ENCODE data around the gene BTBD2.
"Not testable (repeated sequence)": the region's sequence is repeated elsewhere in the genome, so short reads cannot be mapped to it uniquely, and the experiment has no call there.

Gene BTBD2

DNA sequence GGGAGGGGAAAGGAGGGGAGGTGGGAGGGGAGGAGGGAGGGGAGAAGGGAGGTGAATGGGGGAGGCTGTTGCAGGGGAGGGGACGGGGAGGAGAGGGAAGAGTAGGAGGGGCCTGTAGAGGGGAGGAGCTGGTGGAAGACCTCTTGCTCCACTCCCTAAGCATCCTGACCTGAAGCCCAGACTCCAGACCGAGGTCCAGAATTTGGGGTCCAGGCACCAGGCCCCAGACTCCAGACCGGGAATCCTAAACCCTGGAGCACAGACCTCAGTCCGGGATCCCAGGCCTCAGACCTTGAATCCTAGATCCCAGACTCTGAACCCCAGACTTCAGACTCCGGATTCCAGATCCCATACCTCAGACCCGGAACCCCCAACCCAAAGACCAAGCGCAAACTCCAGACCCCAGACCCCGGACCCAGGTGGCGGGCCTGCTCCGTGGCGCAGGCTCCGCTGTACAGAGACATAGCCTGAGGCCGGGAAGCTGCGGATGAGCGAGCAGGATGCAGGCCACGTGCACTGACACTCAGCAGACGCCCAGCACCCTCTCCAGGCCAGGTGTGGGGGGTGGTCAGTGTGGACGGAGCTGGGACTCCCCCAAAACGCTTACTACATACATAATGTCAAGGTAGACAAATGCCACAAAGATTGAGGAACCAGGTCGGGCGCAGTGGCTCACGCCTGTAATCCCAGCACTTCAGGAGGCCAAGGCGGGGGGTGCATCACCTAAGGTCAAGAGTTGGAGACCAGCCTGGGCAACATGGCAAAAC is 710 bp upstream of the BTBD2 start:
- DNase-seq (ENCODE audit: low read depth in 1 of 2, low spot score in 1 of 2), result peak in 1 of 2 donors; percentile 32

DNA sequence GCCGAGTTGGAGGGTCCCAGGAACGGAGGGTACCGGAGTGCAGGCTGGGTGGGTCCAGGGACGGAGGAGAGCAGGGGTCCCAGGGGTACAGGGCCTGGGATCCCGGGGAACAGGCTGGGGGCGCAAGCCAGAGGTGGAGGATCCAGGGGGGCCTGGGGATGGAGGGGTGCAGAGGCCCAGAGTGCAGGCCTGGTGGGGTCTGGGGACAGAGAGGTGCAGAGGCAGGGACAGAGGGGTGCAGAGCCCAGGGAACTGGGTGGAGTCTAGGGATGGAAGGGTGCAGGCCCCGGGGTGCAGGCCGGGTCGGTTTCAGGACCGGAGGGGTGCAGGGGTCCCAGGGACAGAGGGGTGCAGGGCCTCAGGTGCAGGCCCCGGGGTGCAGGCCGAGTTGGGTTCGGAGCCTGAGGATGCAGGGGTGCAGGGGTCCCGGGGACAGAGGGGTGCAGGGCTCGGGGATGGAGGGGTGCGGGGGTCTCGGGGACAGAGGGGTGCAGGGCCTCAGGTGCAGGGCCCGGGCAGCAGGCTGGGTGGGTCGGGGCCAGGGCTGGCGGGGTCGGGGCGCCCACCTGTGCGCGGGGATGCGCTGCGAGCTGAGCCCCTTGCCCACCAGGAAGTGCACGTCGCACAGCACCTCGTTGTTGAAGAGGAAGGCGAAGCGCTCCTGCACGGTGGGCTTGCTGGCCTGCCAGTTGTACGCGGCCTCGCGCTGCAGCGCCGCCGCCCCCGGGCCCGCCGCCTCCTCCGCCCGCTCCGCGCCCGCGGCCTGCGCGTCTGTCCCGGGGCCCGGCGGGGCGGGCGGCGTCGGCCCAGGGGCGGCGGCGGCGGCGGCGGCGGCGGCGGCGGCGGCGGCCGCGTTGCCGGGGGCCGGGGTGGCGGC is 545 bp downstream of the BTBD2 start:
- DNase-seq (ENCODE audit: low read depth in 1 of 2, low spot score in 1 of 2), result no peak

DNA sequence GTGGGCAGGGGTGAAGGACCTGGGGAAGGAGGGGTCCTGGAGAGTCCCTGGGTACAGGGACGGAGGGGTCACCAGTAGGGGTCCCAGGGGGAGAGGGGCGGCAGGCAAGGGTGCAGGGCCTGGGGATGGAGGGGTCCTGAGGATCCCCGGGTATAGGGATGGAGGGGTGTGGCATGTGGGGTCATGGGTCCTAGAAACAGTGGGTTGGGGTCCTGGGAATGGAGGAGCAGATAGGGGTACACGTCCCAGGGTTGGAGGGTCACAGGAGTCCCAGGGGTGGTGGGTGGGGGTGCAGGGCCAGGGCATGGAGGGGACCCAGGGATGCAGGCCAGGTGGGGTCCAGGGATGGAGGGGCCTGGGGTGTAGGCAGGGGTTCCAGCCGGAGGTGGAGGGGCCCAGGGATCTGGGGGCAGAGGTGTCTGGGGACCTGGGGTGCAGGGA is 1.4 kb downstream of the BTBD2 start:
- no peak for DNase-seq (ENCODE audit: low read depth in 1 of 2, low spot score in 1 of 2)

DNA sequence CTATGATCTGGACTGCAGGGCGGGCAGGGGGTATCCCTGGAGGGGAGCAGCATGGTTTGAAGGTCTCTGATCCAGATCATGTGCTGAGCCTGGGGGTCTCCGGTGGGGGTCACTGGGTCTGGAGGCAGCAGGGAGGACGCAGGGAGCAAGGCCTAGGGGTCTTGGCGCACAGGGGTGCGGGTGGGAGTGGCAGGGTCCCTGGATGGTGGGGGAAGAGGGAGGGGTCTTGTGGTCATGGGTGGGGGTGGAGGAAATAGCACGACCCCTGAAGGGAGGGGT is 1.9 kb downstream of the BTBD2 start:
- DNase-seq (ENCODE audit: low read depth in 1 of 2, low spot score in 1 of 2), result no peak

DNA sequence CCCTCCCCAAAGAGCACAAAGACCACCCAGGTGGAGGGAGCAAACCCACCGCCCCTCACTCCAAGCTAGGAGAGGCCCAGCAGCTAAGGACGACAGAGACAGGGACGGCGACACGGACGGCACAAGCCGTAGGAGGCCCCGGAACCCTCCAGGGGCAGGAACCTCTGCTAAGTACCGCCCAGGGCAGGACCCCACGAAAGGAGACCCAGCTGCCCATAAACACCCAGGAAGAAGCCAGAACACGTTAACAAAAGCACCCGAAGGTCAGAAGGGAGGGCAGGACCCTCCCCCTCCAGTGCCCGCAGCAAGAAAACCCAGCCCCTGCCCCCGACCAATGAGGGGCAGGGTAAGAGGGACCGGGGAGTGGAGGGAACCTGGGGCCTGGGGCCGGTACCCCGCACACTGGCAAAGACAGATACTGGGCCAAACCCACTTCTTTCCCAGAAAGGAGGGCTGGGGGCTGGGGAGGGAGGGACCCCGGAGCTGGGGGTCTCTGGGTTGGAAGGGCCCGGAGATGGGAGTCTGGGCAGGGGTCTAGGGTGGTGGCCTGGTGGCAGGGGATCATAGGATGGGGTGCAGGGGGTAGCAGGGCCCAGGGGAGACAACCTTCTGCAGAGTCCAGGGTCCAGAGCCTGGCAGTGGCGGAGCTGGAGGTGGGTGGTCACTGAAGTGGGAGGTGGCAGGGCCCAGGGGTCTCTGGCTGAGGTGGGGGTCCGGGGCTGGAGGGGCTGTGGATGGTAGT is 2.4 kb downstream of the BTBD2 start:
- no peak for DNase-seq (ENCODE audit: low read depth in 1 of 2, low spot score in 1 of 2)

DNA sequence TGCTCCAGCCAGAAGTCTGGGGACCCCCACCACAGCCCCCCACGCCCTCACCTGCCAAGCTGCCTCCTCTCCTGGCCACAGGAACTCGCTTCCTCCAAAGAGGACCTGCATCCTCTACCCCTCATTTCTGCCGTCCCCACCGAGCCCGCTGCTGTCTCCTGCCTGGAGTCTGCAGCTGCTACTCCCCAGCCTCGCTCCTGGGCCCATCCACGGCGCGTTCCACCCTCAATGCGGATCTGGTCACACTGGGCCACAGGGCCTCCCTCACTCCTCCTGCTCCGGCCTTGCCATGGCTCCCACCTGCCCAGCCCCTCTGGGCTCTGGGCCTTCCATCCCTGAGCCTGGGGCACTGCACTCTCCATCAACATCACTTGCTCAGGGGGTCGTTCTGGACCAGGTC is 4.3 kb downstream of the BTBD2 start:
- no peak for DNase-seq (ENCODE audit: low read depth in 1 of 2, low spot score in 1 of 2)

DNA sequence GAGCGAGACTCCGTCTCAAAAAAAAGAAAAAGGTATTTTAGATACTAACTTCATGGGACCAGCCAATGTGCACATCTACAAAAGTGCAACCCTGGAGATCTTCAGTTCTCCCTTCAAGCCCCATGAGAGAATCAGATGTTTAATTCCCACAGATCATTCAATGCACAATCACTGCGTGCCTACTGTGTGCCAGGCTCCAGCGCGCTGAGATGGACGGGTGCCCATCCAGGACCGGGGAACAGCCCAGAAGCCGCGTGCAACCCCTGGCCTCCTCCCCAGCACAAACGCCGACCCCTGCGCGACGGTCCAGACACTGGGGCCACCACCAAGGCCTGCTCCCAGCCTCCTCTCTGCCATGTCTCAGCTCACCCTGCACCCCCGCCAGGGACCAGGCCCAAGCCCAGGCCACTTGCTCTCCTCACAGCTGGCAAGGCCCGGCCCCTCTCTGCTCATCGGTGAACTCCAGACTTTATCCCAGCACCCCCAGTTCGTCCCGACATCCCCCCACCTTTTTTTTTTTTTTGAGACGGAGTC is 5.3 kb downstream of the BTBD2 start:
- no peak for DNase-seq (ENCODE audit: low read depth in 1 of 2, low spot score in 1 of 2)

DNA sequence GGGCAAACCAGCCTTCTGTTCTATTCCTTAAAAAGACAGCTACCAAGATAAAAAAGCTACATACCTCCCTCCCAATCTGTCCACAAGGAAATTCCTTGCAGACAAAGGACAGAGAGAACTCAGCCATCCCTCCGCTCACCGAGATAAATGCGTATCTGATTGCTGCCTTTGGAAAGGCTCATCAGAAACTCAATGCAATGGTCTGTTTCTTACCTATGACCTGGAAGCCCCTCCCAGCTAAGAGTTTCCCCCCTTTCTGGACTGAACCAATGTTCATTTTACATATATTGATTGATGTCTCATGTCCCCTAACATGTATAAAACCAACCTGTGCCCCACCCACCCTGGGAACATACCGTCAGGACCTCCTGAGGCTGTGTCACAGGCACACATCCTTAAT is 11.6 kb downstream of the BTBD2 start:
- no peak for DNase-seq (ENCODE audit: low read depth in 1 of 2, low spot score in 1 of 2)

DNA sequence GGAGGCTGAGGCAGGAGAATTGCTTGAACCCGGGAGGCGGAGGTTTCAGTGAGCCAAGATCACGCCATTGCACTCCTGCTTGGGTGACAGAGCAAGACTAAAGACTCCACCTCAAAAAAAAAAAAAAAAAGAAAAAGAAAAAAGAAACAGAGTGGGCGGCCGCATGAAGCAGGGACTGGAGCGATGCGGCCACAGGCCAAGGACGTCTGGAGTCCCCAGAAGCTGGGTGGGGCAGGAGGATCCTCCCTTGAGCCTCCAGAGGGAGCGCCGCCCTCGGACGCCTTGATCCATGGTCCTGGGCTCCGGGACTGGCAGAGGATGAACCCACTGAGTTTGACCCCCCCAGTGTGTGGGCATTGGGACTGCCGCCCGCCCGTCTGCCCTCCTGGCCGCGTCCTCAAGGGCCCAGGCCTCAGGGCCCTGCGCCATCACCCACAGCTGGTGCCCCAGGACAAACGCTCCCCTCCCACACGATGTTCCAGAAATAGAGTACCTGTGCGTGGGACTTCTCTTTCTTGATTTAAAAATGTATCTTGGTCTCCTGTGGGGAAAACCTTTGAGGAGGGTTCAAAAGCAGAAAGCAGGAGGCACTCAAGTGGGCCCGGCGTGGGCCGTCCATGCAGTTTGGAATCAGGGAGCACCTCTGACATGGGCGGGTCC is 15.5 kb downstream of the BTBD2 start:
- DNase-seq (ENCODE audit: low read depth in 1 of 2, low spot score in 1 of 2), result no peak

DNA sequence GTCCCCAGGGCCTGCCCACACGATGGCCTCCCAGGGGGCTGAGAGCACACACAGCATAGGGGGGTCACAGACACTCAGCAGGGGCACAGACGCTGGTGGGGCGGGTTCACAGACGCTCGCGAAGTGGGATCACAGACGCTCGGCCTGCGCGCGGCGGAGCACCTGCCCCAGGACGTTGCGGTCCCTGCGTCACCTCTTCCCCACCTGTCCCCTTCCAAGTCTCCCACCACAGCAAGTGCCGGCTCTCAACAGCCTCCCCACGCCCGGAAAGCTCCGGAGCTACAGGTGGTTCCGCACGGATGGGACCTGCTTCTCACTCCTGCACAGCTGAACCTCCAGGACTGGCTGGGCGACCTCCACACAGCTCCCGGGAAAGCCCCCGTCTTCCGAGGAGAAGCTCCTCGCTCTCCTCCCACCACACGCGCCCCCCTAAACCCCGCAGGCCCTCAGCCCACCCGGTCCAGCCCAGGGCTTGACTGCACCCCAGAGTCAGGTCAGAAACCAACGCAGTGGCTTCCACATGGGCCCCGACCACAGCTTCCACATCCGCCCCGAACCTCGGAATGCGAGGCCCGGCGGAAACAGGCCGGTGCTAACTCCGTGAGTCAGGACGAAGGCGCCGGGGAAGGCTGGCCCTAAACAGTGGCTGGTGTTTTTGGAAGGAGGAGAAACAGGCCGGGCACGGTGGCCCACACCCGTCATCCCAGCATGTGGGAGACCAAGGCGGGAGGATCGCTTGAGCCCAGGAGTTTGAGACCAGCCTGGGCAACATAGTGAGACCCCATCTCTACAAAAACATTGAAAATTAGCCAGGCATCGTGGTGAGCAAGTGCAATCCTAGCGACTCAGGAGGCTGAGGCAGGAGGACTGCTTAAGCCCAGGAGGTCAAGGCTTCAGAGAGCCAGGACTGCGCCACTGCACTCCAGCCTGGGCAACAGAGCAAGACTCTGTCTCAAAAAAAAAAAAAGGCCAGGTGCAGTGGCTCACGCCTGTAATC is 16.5 kb downstream of the BTBD2 start:
- DNase-seq (ENCODE audit: low read depth in 1 of 2, low spot score in 1 of 2), result no peak

DNA sequence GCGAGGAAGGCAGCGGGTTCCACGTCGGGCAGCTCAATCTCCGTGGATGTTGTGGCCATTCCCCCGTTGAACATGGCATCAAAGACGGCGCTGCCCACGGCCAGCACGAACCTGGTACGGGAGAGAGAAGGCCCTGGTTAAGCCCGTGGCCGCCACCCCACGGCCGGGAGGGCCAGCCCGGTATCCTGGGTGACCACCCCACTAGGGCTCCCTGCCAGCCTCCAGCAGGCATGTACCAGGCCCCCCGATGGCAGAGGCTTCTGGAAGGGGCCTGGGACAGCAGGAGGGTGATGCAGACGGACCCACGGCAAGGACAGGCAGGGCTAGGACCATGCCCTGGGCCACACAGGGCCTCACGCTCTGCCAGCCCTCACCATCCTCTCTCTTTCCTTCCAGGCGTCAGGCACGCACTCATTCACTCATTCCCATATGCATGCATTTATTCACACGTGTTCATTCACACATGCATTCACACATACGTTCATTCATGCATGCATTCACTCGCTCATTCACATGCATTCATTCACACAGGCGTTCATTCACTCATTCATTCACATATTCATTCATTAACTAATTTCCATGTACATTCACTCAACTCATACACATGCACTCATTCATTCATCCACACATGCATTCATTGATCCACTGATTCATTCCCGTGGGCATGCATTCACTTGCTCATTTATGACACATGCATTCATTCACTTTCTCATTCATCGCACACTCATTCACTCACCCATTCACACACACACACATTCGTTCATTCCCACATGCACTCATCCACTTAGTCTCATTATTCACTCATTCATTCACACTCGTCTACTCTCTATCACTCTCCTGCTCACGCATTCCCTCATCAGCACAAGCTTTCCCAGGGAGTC is 17.9 kb downstream of the BTBD2 start:
- no peak for DNase-seq (ENCODE audit: low read depth in 1 of 2, low spot score in 1 of 2)

DNA sequence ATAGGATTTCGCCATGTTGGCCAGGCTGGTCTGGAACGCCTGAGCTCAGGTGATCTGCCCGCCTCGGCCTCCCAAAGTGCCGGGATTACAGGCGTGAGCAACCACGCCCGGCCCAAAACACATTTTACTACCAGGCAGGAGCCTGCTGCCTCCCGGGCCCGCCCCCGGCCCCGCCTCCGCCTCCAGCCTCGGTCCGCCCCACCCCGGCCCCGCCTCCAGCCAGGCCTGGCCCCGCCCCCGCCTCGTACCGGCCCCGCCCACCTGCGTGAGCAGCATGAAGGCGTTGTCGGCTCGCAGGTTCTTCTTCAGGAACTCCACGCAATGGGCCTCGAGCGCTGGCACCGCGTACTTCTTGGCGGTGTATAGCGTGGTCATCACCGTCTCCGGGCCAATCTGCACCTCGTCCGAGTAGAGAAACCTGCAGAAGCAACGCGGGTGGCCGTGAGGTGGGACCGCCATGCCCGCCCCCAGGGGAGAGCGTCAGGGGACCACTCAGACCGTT is 22.7 kb downstream of the BTBD2 start:
- no peak for DNase-seq (ENCODE audit: low read depth in 1 of 2, low spot score in 1 of 2)

DNA sequence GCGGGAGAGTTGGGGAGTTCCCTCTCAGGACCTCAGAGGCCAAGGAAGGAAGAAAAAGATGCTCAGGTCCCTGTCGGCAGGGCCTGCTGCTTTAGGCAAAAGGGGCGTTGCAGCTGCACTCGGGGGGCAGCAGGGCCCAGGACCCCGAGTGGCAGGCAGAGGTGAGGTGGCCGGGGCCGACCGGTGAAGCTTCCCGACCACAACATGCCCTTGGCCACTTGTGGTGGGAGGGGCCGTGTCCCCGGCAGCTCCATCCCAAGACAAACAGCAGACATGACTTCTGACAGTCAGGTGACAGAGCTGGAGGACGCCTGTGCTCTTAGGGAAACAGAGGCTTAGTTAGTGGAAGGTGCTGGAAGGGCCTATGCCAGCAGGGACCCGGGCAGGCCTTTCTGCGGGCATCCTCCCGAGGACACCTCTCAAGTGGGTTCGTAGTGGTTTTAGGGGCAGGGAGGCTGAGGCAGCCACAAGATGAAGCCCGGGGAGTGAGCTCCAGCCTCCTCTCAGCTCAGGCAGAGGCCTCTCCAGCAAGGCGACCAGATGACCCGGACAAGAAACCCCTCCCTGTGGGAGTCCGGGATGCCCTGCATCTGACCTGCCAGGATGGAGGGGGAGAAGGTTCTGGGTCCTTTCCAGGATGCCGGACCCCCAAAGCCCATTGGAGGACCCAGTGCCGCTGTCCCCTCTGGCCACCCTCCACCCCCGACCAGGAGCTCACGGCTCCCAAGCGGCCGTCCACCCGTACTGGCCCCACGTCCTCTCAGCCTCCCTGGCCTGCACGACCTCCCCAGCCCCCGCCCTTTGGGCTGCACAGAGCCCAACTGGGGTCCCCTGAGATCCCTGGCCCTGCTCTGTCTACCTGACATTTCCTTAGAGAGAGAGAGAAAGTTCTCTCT is 24.2 kb downstream of the BTBD2 start:
- no peak for DNase-seq (ENCODE audit: low read depth in 1 of 2, low spot score in 1 of 2)

DNA sequence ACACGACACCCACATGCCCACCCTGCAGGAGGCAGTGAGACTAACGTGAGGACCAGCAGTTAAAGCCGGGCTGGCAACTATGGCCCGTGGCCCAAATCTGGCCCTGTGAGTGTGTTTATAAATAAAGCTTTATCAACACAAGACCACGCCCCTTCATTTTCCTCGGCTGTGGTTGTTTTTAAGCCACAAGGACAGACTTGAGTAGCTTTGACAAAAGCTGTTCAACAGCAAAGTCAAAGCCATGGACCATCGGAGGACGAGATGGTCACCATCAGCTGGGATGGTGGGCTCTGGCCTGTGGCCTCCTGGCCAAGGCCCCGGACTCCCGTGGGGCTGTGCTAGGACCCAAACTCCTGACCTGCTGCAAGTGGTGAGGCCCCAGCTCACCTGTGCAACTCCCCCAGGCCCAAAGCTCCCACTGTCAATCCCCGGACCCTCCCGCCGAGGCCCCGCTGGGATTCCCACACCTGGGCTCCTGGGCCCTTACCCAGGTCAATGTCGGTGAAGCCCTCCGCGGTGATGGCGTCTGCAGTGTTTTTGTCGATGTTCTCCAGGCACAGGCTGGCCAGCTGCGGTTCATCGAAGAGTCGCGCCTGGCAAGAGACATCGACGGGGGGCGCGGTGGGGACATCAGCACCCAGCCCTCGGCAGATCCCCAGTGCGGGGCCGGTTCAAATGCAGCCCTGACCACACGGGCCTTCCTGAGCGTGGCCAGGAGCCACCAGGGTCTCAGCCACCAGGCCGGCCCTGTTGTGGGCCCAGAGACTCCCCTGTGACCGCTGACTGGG is 25.1 kb downstream of the BTBD2 start:
- DNase-seq (ENCODE audit: low read depth in 1 of 2, low spot score in 1 of 2), result no peak

DNA sequence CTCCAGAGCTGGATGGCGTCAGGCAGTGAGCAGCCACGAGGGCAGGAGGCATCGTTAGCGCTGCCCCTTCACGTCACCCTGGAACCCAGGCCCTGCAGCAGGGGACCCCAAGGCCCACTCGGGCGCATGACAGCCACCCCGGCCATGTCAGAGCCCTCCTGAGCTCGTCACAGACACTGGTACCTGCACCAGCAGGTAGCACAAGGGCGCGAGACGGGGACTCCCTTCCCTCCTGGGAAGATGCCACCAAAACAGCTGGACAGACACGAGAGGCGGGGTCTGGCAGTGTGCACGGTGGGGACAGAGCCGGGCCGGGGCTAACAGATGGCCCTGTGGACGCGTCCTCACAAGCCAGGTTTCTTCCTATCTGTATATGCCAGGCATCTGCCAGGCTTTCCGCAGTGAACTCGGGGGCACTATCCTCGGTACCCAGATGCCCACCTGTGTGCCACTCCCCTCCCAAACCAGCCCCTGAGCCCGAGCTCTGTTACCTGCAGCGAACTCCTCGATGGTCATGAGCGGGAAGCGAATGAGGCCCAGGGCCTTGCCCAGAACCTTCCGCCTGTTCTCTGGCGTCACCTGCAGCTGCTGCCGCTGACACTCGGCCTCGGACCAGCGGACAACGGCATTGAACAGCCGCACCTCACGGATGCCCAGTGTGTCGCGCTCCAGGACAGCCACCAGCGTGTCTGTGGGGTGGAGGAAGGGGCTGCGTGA is 25.8 kb downstream of the BTBD2 start:
- DNase-seq (ENCODE audit: low read depth in 1 of 2, low spot score in 1 of 2), result no peak

DNA sequence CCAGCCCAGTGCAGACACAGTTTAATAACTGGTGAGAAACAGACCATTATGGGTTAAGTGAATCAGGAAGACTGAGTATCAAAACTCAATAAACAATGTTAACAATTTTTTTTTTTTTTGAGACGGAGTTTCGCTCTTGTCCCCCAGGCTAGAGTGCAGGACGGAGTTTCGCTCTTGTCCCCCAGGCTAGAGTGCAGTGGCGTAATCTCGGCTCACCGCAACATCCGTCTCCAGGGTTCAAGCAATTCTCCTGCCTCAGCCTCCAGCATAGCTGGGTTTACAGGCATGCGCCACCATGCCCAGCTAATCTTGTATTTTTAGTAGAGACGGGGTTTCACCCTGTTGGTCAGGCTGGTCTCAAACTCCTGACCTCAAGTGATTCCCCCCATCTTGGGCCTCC is 27.1 kb downstream of the BTBD2 start:
- not testable (repeated sequence) for DNase-seq (ENCODE audit: low read depth in 1 of 2, low spot score in 1 of 2)
